ENCODE measurements around the gene TBCD. TPM values are rescaled to one million over a fixed set of nuclear protein-coding genes. Genes with fewer than 3 reads are reported as not detected.

TBCD gene
- polyA plus RNA-seq, 5 donors, result 87.2 to 119 (median 109) TPM

GRCh38 chr17:82937411-82938371 lies 185.8 kb downstream of the TBCD start:
- no peak for DNase-seq

DNA sequence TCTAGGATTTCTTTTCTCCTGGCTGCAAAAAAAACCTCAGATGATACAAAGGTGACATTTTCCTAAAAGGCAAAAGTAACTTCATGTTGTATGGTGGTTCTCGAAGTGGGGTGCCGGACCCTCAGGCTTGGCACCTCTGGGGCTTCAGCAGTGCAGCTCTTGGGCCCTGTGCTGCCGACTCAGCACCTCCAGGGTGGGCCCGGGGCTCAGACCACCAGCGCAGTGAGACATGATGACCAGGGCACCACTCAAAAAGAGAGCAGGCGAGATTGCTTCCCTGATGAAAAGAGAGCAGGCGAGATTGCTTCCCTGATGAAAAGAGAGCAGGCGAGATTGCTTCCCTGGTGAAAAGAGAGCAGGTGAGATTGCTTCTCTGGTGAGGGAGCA lies 186.6 kb downstream of the TBCD start:
- no peak for DNase-seq

DNA sequence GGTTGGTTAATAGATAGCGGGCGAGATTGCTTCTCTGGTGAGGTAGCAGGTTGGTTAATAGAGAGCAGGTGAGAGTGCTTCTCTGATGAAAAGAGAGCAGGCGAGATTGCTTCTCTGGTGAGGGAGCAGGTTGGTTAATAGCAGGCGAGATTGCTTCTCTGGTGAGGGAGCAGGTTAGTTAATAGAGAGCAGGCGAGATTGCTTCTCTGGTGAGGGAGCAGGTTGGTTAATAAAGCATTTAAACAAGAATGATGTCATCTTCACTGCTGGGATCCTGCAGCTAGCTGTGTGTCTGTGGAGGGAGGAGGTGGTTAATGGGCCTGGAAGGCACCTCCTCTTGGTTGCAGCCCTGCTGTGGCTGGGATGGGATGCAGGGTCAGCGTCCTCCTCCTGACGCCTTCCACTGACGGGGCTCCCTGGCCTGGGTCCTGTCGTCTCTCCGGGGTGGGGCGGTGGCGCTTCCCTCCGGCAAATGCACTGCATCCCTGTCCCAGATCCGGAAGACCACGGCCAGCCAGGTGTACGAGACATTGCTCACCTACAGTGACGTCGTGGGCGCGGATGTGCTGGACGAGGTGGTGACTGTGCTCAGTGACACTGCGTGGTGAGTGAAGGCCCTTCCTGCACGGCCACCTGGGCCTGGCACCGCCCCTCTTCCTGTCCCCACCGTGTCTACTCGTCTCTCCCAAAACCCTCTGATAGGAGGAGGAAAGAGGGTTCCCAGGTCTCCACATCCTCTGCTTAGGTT lies 187.2 kb downstream of the TBCD start:
- no peak for DNase-seq

- DNase-seq, result peak; percentile 46 to 64
These were observed 187.8 kb downstream of the TBCD start for GRCh38 chr17:82939621-82940135.

DNA sequence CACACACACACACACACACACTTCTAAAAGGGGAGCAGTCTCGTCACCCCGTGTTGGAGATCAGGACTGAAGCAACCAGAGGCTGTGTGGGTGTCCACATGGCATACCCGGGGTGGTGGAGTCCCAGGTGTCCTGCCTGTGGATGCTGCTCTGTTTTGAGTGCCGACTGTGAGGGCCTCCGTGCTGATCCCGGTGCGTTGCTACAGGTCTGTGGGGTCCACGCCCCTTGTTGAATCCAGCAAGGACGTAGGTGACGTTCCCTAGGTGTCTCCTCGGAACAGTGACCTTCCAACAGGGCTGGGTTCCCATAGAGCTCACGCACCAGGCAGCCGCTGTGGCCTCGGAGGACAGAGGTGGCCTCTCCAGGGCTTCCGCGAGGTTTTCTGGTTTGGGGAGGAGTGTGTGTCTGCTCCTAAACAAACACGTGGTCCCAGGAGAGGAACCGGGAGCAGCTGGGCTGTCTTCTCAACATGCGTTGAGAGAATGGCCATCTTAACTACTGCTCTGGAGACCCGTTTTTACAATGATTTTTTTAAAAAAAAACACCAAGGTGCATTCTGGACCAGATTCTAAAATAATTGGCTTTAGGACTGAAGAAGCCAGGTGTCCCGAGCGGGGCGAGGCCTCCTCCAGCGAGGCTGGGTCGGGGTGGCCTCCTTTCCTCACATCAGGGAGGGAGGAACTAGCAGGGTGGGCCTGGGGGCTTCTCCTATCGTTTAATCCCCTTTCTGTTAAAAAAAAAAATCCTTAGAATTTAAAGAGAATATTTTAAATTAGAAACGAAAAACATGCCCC lies 188.6 kb downstream of the TBCD start:
- no peak for DNase-seq

GRCh38 chr17:82941021-82942001 lies 189.4 kb downstream of the TBCD start:
- DNase-seq, result no peak

- DNase-seq, result no peak
These were observed 190.6 kb downstream of the TBCD start for GRCh38 chr17:82942166-82943130.

GRCh38 chr17:82943339-82943738 lies 191.5 kb downstream of the TBCD start:
- DNase-seq, result no peak

GRCh38 chr17:82943751-82944150 lies 191.9 kb downstream of the TBCD start:
- DNase-seq, result no peak

DNA sequence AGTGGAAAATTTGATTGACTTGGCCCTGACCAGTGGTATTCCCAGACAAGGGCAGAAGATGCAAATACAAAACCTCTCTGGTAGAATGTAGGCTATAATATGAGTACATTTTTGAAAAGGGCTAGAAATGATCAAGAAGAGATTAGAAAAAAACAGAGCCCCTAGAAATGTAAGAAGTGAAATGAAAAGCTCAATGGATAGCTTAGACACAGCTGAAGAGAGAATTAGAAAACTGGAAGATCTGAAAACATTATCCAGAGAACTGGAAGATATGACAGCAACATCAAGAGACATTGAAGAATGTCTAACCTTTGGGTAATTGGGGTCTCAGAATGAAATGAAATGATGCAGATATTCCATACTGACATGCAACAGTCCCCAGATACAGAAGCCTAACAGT lies 193.1 kb downstream of the TBCD start:
- no peak for DNase-seq

DNA sequence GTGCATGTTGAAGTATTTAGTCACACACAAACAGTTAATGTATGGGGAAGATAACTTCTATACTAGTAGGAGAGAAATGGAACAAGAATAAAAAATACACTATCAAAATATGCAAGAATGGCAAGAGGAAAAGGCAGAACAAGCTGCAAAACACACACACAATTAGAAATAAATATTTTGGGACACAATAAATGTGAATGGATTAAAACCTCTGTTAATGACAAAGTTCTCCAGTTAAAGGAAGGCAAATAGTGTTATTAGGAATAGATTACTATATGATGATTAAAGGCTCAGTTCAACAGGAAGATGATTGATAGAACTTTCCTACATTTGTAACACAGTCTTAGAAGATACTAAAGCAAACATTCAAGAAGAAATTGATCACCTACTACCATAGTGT lies 194.2 kb downstream of the TBCD start:
- no peak for DNase-seq

GRCh38 chr17:82947051-82947991 lies 195.5 kb downstream of the TBCD start:
- no peak for DNase-seq

- no peak for DNase-seq
These were observed 196.2 kb downstream of the TBCD start for GRCh38 chr17:82948081-82948511.

DNA sequence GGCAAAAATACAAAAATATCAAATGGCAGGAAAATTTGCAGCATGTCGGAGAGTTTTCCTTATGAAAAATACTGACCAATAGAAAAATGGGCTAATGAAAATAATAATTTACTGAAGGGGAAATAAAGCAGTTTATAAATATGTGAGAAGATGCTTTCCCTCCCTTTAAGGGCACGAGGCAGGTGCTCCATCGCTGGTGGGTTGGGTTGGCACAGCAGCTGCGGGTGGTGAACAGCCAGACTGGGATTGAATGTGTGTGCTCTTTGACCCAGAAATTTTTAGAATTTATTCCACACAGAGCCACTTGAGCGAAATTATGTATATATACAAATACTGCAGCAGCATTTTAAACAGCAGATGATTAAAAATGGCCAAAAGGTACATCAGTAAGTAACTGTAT lies 197.1 kb downstream of the TBCD start:
- no peak for DNase-seq

DNA sequence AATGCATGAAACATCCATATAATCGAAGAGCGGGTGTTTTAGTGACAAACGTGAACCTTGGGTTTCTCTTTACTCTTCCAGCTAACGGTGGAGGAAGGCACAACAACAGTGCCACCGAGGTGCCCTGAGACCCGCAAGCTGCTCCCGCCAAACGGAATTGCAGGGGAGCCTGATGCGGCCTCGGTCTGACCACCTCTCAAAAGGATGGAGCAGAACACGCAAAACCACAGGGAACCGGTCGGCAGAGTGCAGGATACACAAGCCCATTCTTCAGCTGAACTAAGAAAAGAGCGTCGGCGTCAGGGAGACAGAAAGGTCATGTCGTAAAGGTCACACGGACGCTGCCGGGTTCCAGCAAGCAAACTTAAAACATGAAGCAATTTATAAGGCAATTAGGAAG lies 197.5 kb downstream of the TBCD start:
- no peak for DNase-seq

DNA sequence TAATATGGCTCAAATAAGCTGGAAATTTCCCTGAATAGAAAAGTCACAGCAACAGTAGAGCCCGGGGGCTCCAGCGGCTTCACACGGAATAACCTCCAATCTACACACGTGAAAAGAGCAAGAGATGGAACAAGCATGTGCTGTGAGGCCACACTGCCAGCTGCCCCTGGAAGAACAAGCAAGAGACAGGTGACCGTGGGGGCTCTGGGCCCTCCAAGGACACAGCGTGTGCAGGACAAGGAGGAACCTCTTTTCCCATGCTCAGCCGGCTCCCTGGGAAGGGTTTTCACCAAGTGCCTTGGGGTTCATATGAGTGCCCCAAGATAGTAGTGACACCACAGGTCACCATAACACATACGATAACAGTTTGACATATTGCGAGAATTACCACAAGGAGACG lies 198.1 kb downstream of the TBCD start:
- no peak for DNase-seq

GRCh38 chr17:82950525-82951102 lies 198.7 kb downstream of the TBCD start:
- no peak for DNase-seq

- no peak for DNase-seq
These were observed 200.2 kb downstream of the TBCD start for GRCh38 chr17:82952019-82952418.
